ENCODE measurements around the gene ACTA2.
A peak's percentile ranks its signal among the peaks of the same experiment; 100 is the strongest.

Gene ACTA2

DNA sequence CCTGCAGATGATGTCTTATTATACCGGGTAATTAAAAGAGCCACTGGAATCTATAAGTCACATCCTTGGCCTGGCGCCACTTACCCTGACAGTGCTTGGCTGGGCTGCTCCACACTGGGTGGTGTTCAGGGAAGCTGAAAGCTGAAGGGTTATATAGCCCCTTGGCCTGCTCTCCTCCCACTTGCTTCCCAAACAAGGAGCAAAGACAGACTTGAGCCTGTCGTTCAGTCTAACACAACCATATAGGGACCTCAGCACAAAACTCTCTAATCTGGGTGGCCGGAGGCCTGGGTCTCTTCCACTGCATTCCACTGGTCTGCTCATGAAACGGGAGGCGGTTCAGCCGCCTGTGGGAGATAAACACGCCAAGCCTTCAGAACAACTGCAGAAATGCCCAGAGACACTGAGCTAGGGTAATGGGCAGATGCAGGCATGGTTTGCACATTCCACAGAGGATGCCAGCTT lies at the start of gene ACTA2:
Gene ACTA2, minus strand, starts transcription at position 127 of the 465 bp plus-strand sequence. CDS start 3,843 bp downstream, outside the sequence.
- Histone ChIP-seq H3K9ac (no peak within 1 kb of the TSS), H2AFZ (peak within 1 kb of the TSS; percentile 23), H3K27me3 (ENCODE audit: control insufficient read depth, insufficient read depth, low read length) (no peaks in the 10 kb centered on the region), H3K4me1 (peaks cover 4% of the 10 kb centered on the region), H3K4me3 (ENCODE audit: low read depth, low read length) (peak within 1 kb of the TSS; percentile 21), H3K9me3 (ENCODE audit: control insufficient read depth, low read length) (no peaks in the 10 kb centered on the region), H3K4me2 (ENCODE audit: low read length) (no peak within 1 kb of the TSS), H3K27ac (peak within 1 kb of the TSS; percentile 57), H3K36me3 (ENCODE audit: control insufficient read depth, insufficient read depth, low read length) (no peaks in the 10 kb centered on the region), H3K79me2 (no peaks in the 10 kb centered on the region)
- TF ChIP-seq, protein P1, sequence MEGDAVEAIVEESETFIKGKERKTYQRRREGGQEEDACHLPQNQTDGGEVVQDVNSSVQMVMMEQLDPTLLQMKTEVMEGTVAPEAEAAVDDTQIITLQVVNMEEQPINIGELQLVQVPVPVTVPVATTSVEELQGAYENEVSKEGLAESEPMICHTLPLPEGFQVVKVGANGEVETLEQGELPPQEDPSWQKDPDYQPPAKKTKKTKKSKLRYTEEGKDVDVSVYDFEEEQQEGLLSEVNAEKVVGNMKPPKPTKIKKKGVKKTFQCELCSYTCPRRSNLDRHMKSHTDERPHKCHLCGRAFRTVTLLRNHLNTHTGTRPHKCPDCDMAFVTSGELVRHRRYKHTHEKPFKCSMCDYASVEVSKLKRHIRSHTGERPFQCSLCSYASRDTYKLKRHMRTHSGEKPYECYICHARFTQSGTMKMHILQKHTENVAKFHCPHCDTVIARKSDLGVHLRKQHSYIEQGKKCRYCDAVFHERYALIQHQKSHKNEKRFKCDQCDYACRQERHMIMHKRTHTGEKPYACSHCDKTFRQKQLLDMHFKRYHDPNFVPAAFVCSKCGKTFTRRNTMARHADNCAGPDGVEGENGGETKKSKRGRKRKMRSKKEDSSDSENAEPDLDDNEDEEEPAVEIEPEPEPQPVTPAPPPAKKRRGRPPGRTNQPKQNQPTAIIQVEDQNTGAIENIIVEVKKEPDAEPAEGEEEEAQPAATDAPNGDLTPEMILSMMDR (IDR thresholded peaks at IDR 0.05) = no peak

GRCh38 chr10:89001729-89002072 lies 49.1 kb upstream of the ACTA2 start:
- TF ChIP-seq, protein P1 (IDR thresholded peaks at IDR 0.05) = no peak
- Histone ChIP-seq H2AFZ (no peak overlapping the region), H3K79me2 (no peaks in the 10 kb centered on the region), H3K36me3 (ENCODE audit: control insufficient read depth, insufficient read depth, low read length) (no peaks in the 10 kb centered on the region), H3K4me2 (ENCODE audit: low read length) (no peak overlapping the region), H3K9ac (no peak overlapping the region), H3K9me3 (ENCODE audit: control insufficient read depth, low read length) (no peaks in the 10 kb centered on the region), H3K27ac (no peak overlapping the region), H3K4me1 (no peaks in the 10 kb centered on the region), H3K27me3 (ENCODE audit: control insufficient read depth, insufficient read depth, low read length) (no peaks in the 10 kb centered on the region), H3K4me3 (ENCODE audit: low read depth, low read length) (no peak overlapping the region)

GRCh38 chr10:89001024-89001728 lies 48.6 kb upstream of the ACTA2 start:
- TF ChIP-seq, protein P1 (IDR thresholded peaks at IDR 0.05) = no peak
- Histone ChIP-seq H3K4me2 (ENCODE audit: low read length) (no peak overlapping the region), H3K27ac (no peak overlapping the region), H3K27me3 (ENCODE audit: control insufficient read depth, insufficient read depth, low read length) (no peaks in the 10 kb centered on the region), H3K36me3 (ENCODE audit: control insufficient read depth, insufficient read depth, low read length) (no peaks in the 10 kb centered on the region), H3K9me3 (ENCODE audit: control insufficient read depth, low read length) (no peaks in the 10 kb centered on the region), H3K4me3 (ENCODE audit: low read depth, low read length) (no peak overlapping the region), H3K79me2 (no peaks in the 10 kb centered on the region), H3K4me1 (no peaks in the 10 kb centered on the region), H2AFZ (no peak overlapping the region), H3K9ac (no peak overlapping the region)

DNA sequence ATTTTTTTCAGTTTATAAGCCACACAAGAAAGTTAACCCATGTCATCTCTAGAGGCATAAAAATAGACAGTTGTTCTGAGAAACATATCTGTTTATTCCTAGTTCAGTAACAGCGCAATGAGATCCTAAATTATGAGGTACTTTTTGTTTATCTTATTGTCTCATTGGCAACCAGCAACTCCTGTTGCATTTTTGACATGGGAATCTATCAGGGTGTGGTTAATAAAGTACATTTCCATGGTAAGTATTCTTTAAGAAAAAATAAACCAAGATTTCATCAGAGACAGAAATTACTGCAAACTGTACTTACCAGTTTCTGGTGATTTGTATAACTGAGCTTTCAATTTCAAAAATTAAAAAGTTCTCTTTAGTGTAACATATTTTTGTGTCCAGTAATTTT lies 47.1 kb upstream of the ACTA2 start:
- H3K27ac ChIP-seq = no peak overlapping the region
- no peak overlapping the region for H3K4me3 ChIP-seq (ENCODE audit: low read depth, low read length)
- no peaks in the 10 kb centered on the region for H3K4me1 ChIP-seq

More for the DNA sequence above, 47.1 kb upstream of the ACTA2 start:
- no peaks in the 10 kb centered on the region for H3K9me3 ChIP-seq (ENCODE audit: control insufficient read depth, low read length)
- no peaks in the 10 kb centered on the region for H3K36me3 ChIP-seq (ENCODE audit: control insufficient read depth, insufficient read depth, low read length)
- no peak overlapping the region for H2AFZ ChIP-seq
- no peak overlapping the region for H3K9ac ChIP-seq
- TF ChIP-seq, protein P1 (IDR thresholded peaks at IDR 0.05) = no peak
- no peaks in the 10 kb centered on the region for H3K79me2 ChIP-seq
- H3K27me3 ChIP-seq (ENCODE audit: control insufficient read depth, insufficient read depth, low read length) = no peaks in the 10 kb centered on the region
- H3K4me2 ChIP-seq (ENCODE audit: low read length) = no peak overlapping the region
